PC-9 (cell line): ENCODE data around the gene DISP3.

Experiments used
- CTCF ChIP-seq: fragments of 200-600 bp; sonication (generic); conservative IDR thresholded peaks from 2 replicates; pipeline ENCODE4 v1.6.1; 2017; ENCODE audit warnings: mixed run types, antibody characterized with exemption, mild to moderate bottlenecking, moderate library complexity
- EZH2 ChIP-seq: fragments of 200-600 bp; sonication (generic); IDR thresholded peaks from 2 replicates; pipeline ENCODE4 v1.8.0; 2017; ENCODE audit warnings: antibody characterized with exemption, low read depth

- TF ChIP-seq CTCF, result no peak
- TF ChIP-seq EZH2, result no peak
Measured at GRCh38 chr1:11505591-11506538, 26.9 kb downstream of the DISP3 start.
